GM21390 (cell line): Measurements from ENCODE around the gene TMEM125.

ENCODE experiments used
- ATAC-seq: cut with Tn5 transposase; IDR thresholded peaks from one replicate; pipeline ENCODE4 v1.9.1; 2021; ENCODE audit not compliant: unreplicated experiment

Gene TMEM125

GRCh38 chr1:43288785-43289706 lies 19.3 kb downstream of the TMEM125 start:
- ATAC-seq = no peak

- ATAC-seq = no peak
Observed at GRCh38 chr1:43292216-43292615, 22.4 kb downstream of the TMEM125 start.

GRCh38 chr1:43292679-43293078 lies 22.9 kb downstream of the TMEM125 start:
- no peak for ATAC-seq

GRCh38 chr1:43293176-43293575 lies 23.4 kb downstream of the TMEM125 start:
- no peak for ATAC-seq

GRCh38 chr1:43293896-43294760 lies 24.3 kb downstream of the TMEM125 start:
- no peak for ATAC-seq

- ATAC-seq = no peak
Observed at GRCh38 chr1:43294761-43295160, 25.0 kb downstream of the TMEM125 start.

GRCh38 chr1:43296207-43296606 lies 26.4 kb downstream of the TMEM125 start:
- ATAC-seq = no peak

- ATAC-seq = no peak
Observed at GRCh38 chr1:43298055-43298454, 28.3 kb downstream of the TMEM125 start.

GRCh38 chr1:43299101-43299500 lies 29.3 kb downstream of the TMEM125 start:
- no peak for ATAC-seq

- no peak for ATAC-seq
Observed at GRCh38 chr1:43300378-43301094, 30.8 kb downstream of the TMEM125 start, which contains the start of gene TIE1. TSS of gene TIE1 (plus strand) at chr1:43300982. CDS start at chr1:43301072, 90 bp downstream.

GRCh38 chr1:43302201-43302600 lies 32.4 kb downstream of the TMEM125 start:
- no peak for ATAC-seq

GRCh38 chr1:43302721-43303470 lies 33.1 kb downstream of the TMEM125 start:
- no peak for ATAC-seq

- ATAC-seq = no peak
Observed at GRCh38 chr1:43303471-43304313, 33.9 kb downstream of the TMEM125 start.

GRCh38 chr1:43304314-43304681 lies 34.5 kb downstream of the TMEM125 start:
- no peak for ATAC-seq

GRCh38 chr1:43304771-43305300 lies 35.1 kb downstream of the TMEM125 start:
- ATAC-seq = no peak

- ATAC-seq = no peak
Observed at GRCh38 chr1:43305461-43305860, 35.7 kb downstream of the TMEM125 start.

GRCh38 chr1:43305926-43306687 lies 36.3 kb downstream of the TMEM125 start:
- ATAC-seq = no peak

GRCh38 chr1:43306688-43307457 lies 37.1 kb downstream of the TMEM125 start:
- ATAC-seq = no peak
